HepG2 (cell line): ENCODE results near the gene STARD13. TPM values are rescaled to one million over a fixed set of nuclear protein-coding genes. Genes with fewer than 3 reads are reported as not detected.
A peak's percentile ranks its signal among the peaks of the same experiment; 100 is the strongest.

Experiments used
- ATAC-seq: fragments of 200-7000 bp; cut with Tn5 transposase; 3 replicates; pipeline ENCODE4 v1.9.1; 2020; ENCODE audit warnings: mild to moderate bottlenecking, moderate library complexity
- BruUV-seq: library from RNA; stranded (reverse); fragments of 400-500 nt; replicated peaks from 2 replicates; lab custom pipeline; 2021; lab: Mats Ljungman, UMichigan
- CTCF ChIA-PET: fragments of 300-600 bp; formaldehyde crosslinking; extraction: SDS; loops from one replicate; lab custom pipeline; 2021; ENCODE audit warnings: low total read pairs, inconsistent platforms, low intra/inter-chr PET ratio; lab: Yijun Ruan, JAX
- POLR2A ChIA-PET: fragments of 350-600 bp; sonication (Branson Sonifier 250); formaldehyde crosslinking; loops from one replicate; lab custom pipeline; 2020; ENCODE audit warnings: antibody characterized with exemption, inconsistent platforms; lab: Yijun Ruan, JAX
- DNase-seq: peaks from one replicate; pipeline ENCODE4 v3.0.0-alpha.2; 2015; ENCODE audit warnings: low spot score
- FAIRE-seq: peaks from 3 replicates; lab custom pipeline; 2011; peaks lifted over from hg19 to GRCh38; lab: Jason Lieb, UNC
- H2AFZ ChIP-seq: one replicate; pipeline ENCODE4 v1.6.1; 2011; ENCODE audit warnings: low read length, inconsistent platforms
- H3K27ac ChIP-seq: fragments of 300-600 bp; 3 replicates; pipeline ENCODE4 v1.8.0; 2011; ENCODE audit warnings: mixed run types, mild to moderate bottlenecking, mixed read lengths, low read length, inconsistent platforms; ENCODE audit not compliant: insufficient read depth; ENCODE audit errors: extremely low read length
- H3K27me3 ChIP-seq, 2 experiments: fragments of 200-600 bp in 1 of 2; 2 replicates in 1 of 2; 3 replicates in 1 of 2; pipeline versions ENCODE4 v1.6.0 to v1.8.0; 2011; ENCODE audit warnings: low read length in 2 of 2, mild to moderate bottlenecking in 2 of 2, moderate library complexity in 2 of 2, inconsistent platforms in 1 of 2; ENCODE audit not compliant: insufficient read depth in 2 of 2, control insufficient read depth in 1 of 2
- H3K36me3 ChIP-seq, 2 experiments: fragments of 200-600 bp in 1 of 2; replicated peaks in 1 of 2; 2 replicates in 1 of 2; 3 replicates in 1 of 2; pipeline versions ENCODE4 v1.5.1 to v1.8.0; 2011; ENCODE audit warnings: low read length in 2 of 2, inconsistent platforms in 1 of 2; ENCODE audit not compliant: insufficient read depth in 2 of 2, control insufficient read depth in 1 of 2
- H3K4me1 ChIP-seq: 2 replicates; pipeline ENCODE4 v1.5.1; 2012; ENCODE audit warnings: low read length, inconsistent platforms; ENCODE audit not compliant: insufficient read depth
- H3K4me2 ChIP-seq: 2 replicates; pipeline ENCODE4 v1.6.0; 2011; ENCODE audit warnings: low read depth, low read length, inconsistent platforms
- H3K4me3 ChIP-seq, 3 experiments: fragments of 200-600 bp in 1 of 3; sonication (generic), shearing (Covaris generic) in 1 of 3; replicated peaks in 1 of 3; 2 replicates each; pipeline ENCODE4 v1.5.1; 2011 to 2016; ENCODE audit warnings: low read length in 3 of 3, inconsistent platforms in 2 of 3, low read depth in 2 of 3, mild to moderate bottlenecking in 2 of 3, control low read depth in 1 of 3, mixed read lengths in 1 of 3; ENCODE audit not compliant: insufficient read depth in 1 of 3
- H3K79me2 ChIP-seq: one replicate; pipeline ENCODE4 v1.6.1; 2011; ENCODE audit warnings: low read length, inconsistent platforms; ENCODE audit not compliant: insufficient read depth
- H3K9ac ChIP-seq: 2 replicates; pipeline ENCODE4 v1.6.0; 2011; ENCODE audit warnings: mild to moderate bottlenecking, low read depth, low read length, inconsistent platforms; ENCODE audit not compliant: insufficient read depth
- H3K9me3 ChIP-seq: 2 replicates; pipeline ENCODE4 v1.5.1; 2012; ENCODE audit warnings: mild to moderate bottlenecking, low read length
- H4K20me1 ChIP-seq: 2 replicates; pipeline ENCODE4 v1.6.0; 2011; ENCODE audit warnings: inconsistent platforms, mild to moderate bottlenecking, low read length, moderate library complexity; ENCODE audit not compliant: insufficient read depth
- FOXC1 ChIP-seq: sonication (generic); formaldehyde crosslinking; IDR thresholded peaks from 2 replicates; pipeline ENCODE4 v1.8.0; 2022; ENCODE audit warnings: mild to moderate bottlenecking, missing genetic modification reagents, borderline replicate concordance
- HNF4A ChIP-seq: sonication (generic); formaldehyde crosslinking; IDR thresholded peaks from 2 replicates; pipeline ENCODE4 v1.4.0; 2020; ENCODE audit warnings: missing genetic modification reagents
- HOXA7 ChIP-seq: sonication (generic); formaldehyde crosslinking; IDR thresholded peaks from 2 replicates; pipeline ENCODE4 v1.8.1; 2022; ENCODE audit warnings: mild to moderate bottlenecking, missing genetic modification reagents, moderate library complexity
- MEIS2 ChIP-seq: sonication (generic); formaldehyde crosslinking; IDR thresholded peaks from 2 replicates; pipeline ENCODE4 v1.9.0; 2021; ENCODE audit warnings: mild to moderate bottlenecking, missing genetic modification reagents
- NONO ChIP-seq, 2 experiments: fragments of 450-650 bp in 1 of 2; sonication (generic) in 1 of 2; formaldehyde crosslinking in 1 of 2; IDR thresholded peaks in 1 of 2; conservative IDR thresholded peaks in 1 of 2; 2 replicates each; pipeline versions ENCODE4 v1.6.1 to v1.8.0; 2017 to 2022; ENCODE audit warnings: mild to moderate bottlenecking in 1 of 2, missing genetic modification reagents in 1 of 2, moderate library complexity in 1 of 2
- POGZ ChIP-seq: sonication (generic); formaldehyde crosslinking; IDR thresholded peaks from 2 replicates; pipeline ENCODE4 v1.4.0; 2020; ENCODE audit warnings: mild to moderate bottlenecking, missing genetic modification reagents
- ZNF563 ChIP-seq: sonication (generic); formaldehyde crosslinking; IDR thresholded peaks from 2 replicates; pipeline ENCODE4 v1.8.0; 2022; ENCODE audit warnings: mild to moderate bottlenecking, moderate library complexity, missing genetic modification reagents
- ZNF644 ChIP-seq: IDR thresholded peaks from 2 replicates; pipeline ENCODE4 v1.6.1; 2016; ENCODE audit warnings: low read depth
- ZNF713 ChIP-seq: sonication (generic); formaldehyde crosslinking; IDR thresholded peaks from 2 replicates; pipeline ENCODE4 v1.4.0; 2020; ENCODE audit warnings: mild to moderate bottlenecking, missing genetic modification reagents
- WGBS: methylation state at CpG from one replicate; pipeline ENCODE4 v1.1.6; 2017; ENCODE audit warnings: low lambda C conversion rate; 5-methylcytosine and 5-hydroxymethylcytosine counted together
- in situ Hi-C: cut with HindIII; loops from 2 replicates; pipeline ENCODE4 v1.10.0; 2017; ENCODE audit warnings: low pct_unique_long_range_greater_than_20kb; ENCODE audit not compliant: extremely low pct_ligation_motif_present
- intact Hi-C: fragments of 100-400 bp; cut with micrococcal nuclease; formaldehyde crosslinking; loops from one replicate; pipeline ENCODE4 v1.10.0; 2022; ENCODE audit not compliant: unreplicated experiment
- polyA plus RNA-seq, 8 experiments: library from polyadenylated mRNA; depleted of rRNA in 3 of 8; stranded (reverse) in 7 of 8; unstranded in 1 of 8; fragments of >200 nt; fragmentation: Illumina TruSeq in 4 of 8; extraction: Trizol in 4 of 8; gene quantifications; 2 replicates each; pipeline versions ENCODE4 v1.2.1 to v1.2.3, GENCODE V29; 2011 to 2016; ENCODE audit warnings: low read depth in 4 of 8, missing spikeins in 1 of 8, mixed read lengths in 1 of 8; ENCODE audit not compliant: insufficient read depth in 1 of 8
- total RNA-seq, 5 experiments: library from RNA; depleted of rRNA; stranded (reverse); fragments of >200 nt; fragmentation: Illumina TruSeq; extraction: Trizol; gene quantifications; 2 replicates each; pipeline ENCODE4 v1.2.3, GENCODE V29; 2016; ENCODE audit warnings: low read depth in 1 of 5
- TF ChIP-seq, protein P1 (sequence below): sonication (generic); formaldehyde crosslinking; conservative IDR thresholded peaks from 2 replicates; pipeline ENCODE4 v1.4.0; 2020; ENCODE audit warnings: mild to moderate bottlenecking, missing genetic modification reagents, moderate library complexity

Gene STARD13
- total and polyA plus RNA-seq, 2 of the 13 experiments (the other 11 are each of a cell fraction or from before 2014, with no cell fraction given): 12.8 to 14.3 TPM

DNA sequence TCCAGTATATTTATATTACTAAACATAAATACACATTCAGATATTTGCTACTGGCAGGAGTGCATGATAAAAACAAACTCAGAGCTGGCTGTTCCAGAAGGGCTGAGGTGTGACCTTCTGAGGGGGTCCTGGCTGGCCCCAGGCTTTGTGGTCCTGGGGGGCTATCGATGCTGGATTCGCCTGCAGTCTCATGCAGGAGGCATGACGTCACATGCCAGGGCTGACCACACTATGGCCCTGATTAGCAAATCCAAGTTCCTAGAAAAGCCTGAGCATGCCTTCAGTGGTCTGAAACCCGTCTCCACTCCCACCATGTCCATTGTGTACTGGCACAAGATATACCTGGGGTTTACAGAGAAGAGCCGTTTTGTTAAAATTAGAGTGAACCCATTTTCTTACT lies 171.4 kb downstream of the STARD13 start (continued):
- TF ChIP-seq NONO (IDR thresholded peaks at IDR 0.05) (no peak), NONO (CRISPR knock-in tag; conservative IDR thresholded peaks at IDR 0.05) (no peak), HOXA7 (CRISPR knock-in tag) (no peak), ZNF563 (no peak), FOXC1 (no peak), MEIS2 (no peak), ZNF713 (CRISPR knock-in tag) (no peak)
- TF ChIP-seq, protein P1, sequence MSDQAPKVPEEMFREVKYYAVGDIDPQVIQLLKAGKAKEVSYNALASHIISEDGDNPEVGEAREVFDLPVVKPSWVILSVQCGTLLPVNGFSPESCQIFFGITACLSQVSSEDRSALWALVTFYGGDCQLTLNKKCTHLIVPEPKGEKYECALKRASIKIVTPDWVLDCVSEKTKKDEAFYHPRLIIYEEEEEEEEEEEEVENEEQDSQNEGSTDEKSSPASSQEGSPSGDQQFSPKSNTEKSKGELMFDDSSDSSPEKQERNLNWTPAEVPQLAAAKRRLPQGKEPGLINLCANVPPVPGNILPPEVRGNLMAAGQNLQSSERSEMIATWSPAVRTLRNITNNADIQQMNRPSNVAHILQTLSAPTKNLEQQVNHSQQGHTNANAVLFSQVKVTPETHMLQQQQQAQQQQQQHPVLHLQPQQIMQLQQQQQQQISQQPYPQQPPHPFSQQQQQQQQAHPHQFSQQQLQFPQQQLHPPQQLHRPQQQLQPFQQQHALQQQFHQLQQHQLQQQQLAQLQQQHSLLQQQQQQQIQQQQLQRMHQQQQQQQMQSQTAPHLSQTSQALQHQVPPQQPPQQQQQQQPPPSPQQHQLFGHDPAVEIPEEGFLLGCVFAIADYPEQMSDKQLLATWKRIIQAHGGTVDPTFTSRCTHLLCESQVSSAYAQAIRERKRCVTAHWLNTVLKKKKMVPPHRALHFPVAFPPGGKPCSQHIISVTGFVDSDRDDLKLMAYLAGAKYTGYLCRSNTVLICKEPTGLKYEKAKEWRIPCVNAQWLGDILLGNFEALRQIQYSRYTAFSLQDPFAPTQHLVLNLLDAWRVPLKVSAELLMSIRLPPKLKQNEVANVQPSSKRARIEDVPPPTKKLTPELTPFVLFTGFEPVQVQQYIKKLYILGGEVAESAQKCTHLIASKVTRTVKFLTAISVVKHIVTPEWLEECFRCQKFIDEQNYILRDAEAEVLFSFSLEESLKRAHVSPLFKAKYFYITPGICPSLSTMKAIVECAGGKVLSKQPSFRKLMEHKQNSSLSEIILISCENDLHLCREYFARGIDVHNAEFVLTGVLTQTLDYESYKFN (CRISPR knock-in tag): no peak

DNA sequence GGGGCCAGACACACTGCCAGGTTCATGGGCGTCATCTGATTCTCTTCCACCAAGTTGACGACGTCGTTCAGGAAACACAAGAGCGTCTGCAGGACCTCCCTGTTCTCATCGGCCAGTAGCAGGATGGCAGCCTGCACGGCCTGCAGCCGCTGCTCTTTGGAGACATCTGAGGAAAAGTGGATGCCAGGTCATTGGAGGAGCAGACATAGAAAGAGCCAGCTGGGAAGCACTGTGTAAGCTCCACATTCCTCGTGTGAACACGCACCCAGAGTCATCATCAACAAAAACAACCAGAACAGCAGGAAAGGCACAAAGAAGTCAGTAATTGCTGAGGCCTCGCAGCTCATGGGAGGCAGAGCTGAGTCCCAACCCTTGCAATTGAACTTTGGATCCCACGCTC lies 172.8 kb downstream of the STARD13 start:
- H3K27me3 ChIP-seq: no peaks in the 10 kb centered on the region
- POLR2A ChIA-PET: no interaction called here
- no peak overlapping the region for H3K4me3 ChIP-seq
- H3K9me3 ChIP-seq: no peaks in the 10 kb centered on the region
- WGBS: 95% methylated on average over 12 of the region's 12 CpGs
- intact Hi-C loops (no loop called here), in situ Hi-C loops (no loop called here)
- TF ChIP-seq HNF4A (CRISPR knock-in tag) (0 out of 2 replicates have a peak, but pooled peaks have one; percentile 25), ZNF644 (0 out of 2 replicates have a peak, but pooled peaks have one; percentile 22), POGZ (CRISPR knock-in tag) (no peak)
- FAIRE-seq (no peak), ATAC-seq (no peak; the same call in 2 of the 3 replicates), DNase-seq (no peak)
- no peak overlapping the region for H3K4me2 ChIP-seq
- no peaks in the 10 kb centered on the region for H3K79me2 ChIP-seq
- H3K27ac ChIP-seq: no peak overlapping the region
- H2AFZ ChIP-seq: no peak overlapping the region
- CTCF ChIA-PET: no interaction called here
- H4K20me1 ChIP-seq: no peaks in the 10 kb centered on the region
- H3K9ac ChIP-seq: no peak overlapping the region
- no TSS peak for BruUV-seq
- H3K36me3 ChIP-seq: peaks cover 15 to 57% of the 10 kb centered on the region in 2 experiments
- peaks cover 52% of the 10 kb centered on the region for H3K4me1 ChIP-seq
